GM12878 (cell line): ENCODE data around the gene SYT12. TPM values are rescaled to one million over a fixed set of nuclear protein-coding genes. Genes with fewer than 3 reads are reported as not detected.
"Not testable (repeated sequence)": the region's sequence is repeated elsewhere in the genome, so short reads cannot be mapped to it uniquely, and the experiment has no call there.

ENCODE experiments used
- ATAC-seq: fragments of 200-7000 bp; cut with Tn5 transposase; 3 replicates; pipeline ENCODE4 v1.9.1; 2020; ENCODE audit warnings: mild to moderate bottlenecking, moderate library complexity
- BruUV-seq: library from RNA; stranded (reverse); fragments of 400-500 nt; replicated peaks from 2 replicates; lab custom pipeline; 2021; lab: Mats Ljungman, UMichigan
- CTCF ChIA-PET: fragments of 300-600 bp; sonication (Branson Sonifier 250); formaldehyde crosslinking; extraction: SDS; loops from one replicate; lab custom pipeline; 2021; ENCODE audit warnings: inconsistent platforms; lab: Yijun Ruan, JAX
- POLR2A ChIA-PET: fragments of 350-600 bp; formaldehyde crosslinking; extraction: SDS; loops from one replicate; lab custom pipeline; 2021; ENCODE audit warnings: inconsistent platforms; lab: Charles Lee
- RAD21 ChIA-PET: fragments of 300-600 bp; sonication (Branson Sonifier 250); formaldehyde crosslinking; loops from one replicate; lab custom pipeline; 2023; ENCODE audit warnings: antibody characterized with exemption; ENCODE audit not compliant: unreplicated experiment; lab: Charles Lee
- SMC1A ChIA-PET: fragments of 300-600 bp; sonication (Branson Sonifier 250); formaldehyde crosslinking; loops from one replicate; lab custom pipeline; 2023; ENCODE audit not compliant: unreplicated experiment, uncharacterized antibody; lab: Charles Lee
- DNase-seq: peaks from one replicate; pipeline ENCODE4 v3.0.0-alpha.2; 2011; ENCODE audit warnings: low read depth, low spot score
- FAIRE-seq: peaks from 3 replicates; lab custom pipeline; 2011; peaks lifted over from hg19 to GRCh38; lab: Jason Lieb, UNC
- H2AFZ ChIP-seq: 2 replicates; pipeline ENCODE4 v1.6.0; 2011; ENCODE audit warnings: low read depth, low read length, control low read depth; ENCODE audit not compliant: control insufficient read depth
- H3K27ac ChIP-seq: 2 replicates; pipeline ENCODE4 v1.5.1; 2011; ENCODE audit warnings: control low read depth; ENCODE audit not compliant: control insufficient read depth, insufficient read depth
- H3K27me3 ChIP-seq, 2 experiments: replicated peaks in 1 of 2; 2 replicates each; pipeline versions ENCODE4 v1.6.0 to v1.6.1; 2011; ENCODE audit warnings: low read length in 1 of 2; ENCODE audit not compliant: control insufficient read depth in 2 of 2, insufficient read depth in 2 of 2
- H3K36me3 ChIP-seq, 2 experiments: 2 replicates each; pipeline ENCODE4 v1.5.1; 2011; ENCODE audit warnings: low read length in 1 of 2; ENCODE audit not compliant: control insufficient read depth in 2 of 2, insufficient read depth in 2 of 2
- H3K4me1 ChIP-seq: 2 replicates; pipeline ENCODE4 v1.6.1; 2011; ENCODE audit warnings: mild to moderate bottlenecking, low read length, moderate library complexity, mixed read lengths; ENCODE audit not compliant: control insufficient read depth, insufficient read depth
- H3K4me2 ChIP-seq: 2 replicates; pipeline ENCODE4 v1.6.0; 2011; ENCODE audit warnings: control low read depth; ENCODE audit not compliant: control insufficient read depth, insufficient read depth
- H3K4me3 ChIP-seq: fragments of 200-600 bp; sonication (generic); 2 replicates; pipeline ENCODE4 v1.5.1; 2016
- H3K79me2 ChIP-seq: 2 replicates; pipeline ENCODE4 v1.6.0; 2011; ENCODE audit warnings: low read length; ENCODE audit not compliant: control insufficient read depth, insufficient read depth
- H3K9ac ChIP-seq: 2 replicates; pipeline ENCODE4 v1.8.0; 2011; ENCODE audit warnings: low read length, control low read depth, mixed read lengths; ENCODE audit not compliant: control insufficient read depth, insufficient read depth
- H3K9me3 ChIP-seq: replicated peaks from 3 replicates; pipeline ENCODE4 v1.5.1; 2011; ENCODE audit warnings: mild to moderate bottlenecking, low read length; ENCODE audit not compliant: control insufficient read depth, insufficient read depth
- H4K20me1 ChIP-seq: 2 replicates; pipeline ENCODE4 v1.6.0; 2011; ENCODE audit not compliant: control insufficient read depth, insufficient read depth
- ASH2L ChIP-seq: fragments of 300-600, 200-600 bp; sonication (generic); IDR thresholded peaks from 2 replicates; pipeline ENCODE4 v1.6.1; 2017; ENCODE audit warnings: low read depth, mild to moderate bottlenecking, borderline replicate concordance
- IRF4 ChIP-seq: IDR thresholded peaks from 2 replicates; pipeline ENCODE4 v1.6.1; 2011; ENCODE audit warnings: low read depth, low read length
- IRF5 ChIP-seq: fragments of 450-650 bp; IDR thresholded peaks from 2 replicates; pipeline ENCODE4 v1.6.1; 2017; ENCODE audit warnings: borderline replicate concordance
- NFYA ChIP-seq: IDR thresholded peaks from 2 replicates; pipeline ENCODE4 v1.6.1; 2011; ENCODE audit warnings: low read depth, mild to moderate bottlenecking, low read length, improper control_type of control experiment, borderline replicate concordance
- SUZ12 ChIP-seq: fragments of 200-600 bp; sonication (generic); IDR thresholded peaks from one replicate; pipeline ENCODE4 v1.6.1; 2018; ENCODE audit warnings: antibody characterized with exemption, mild to moderate bottlenecking; ENCODE audit not compliant: unreplicated experiment
- WGBS: methylation state at CpG from one replicate; pipeline ENCODE4 v1.1.6; 2016; ENCODE audit warnings: low lambda C conversion rate; ENCODE audit not compliant: insufficient replicate concordance, insufficient coverage; ENCODE audit errors: missing lambda C conversion rate; 5-methylcytosine and 5-hydroxymethylcytosine counted together
- in situ Hi-C: fragments of 300-500 bp; cut with MboI; formaldehyde crosslinking; loops from 9 replicates; pipeline ENCODE4 v1.14.3; 2018; ENCODE audit warnings: mixed read lengths
- intact Hi-C: fragments of 100-400 bp; cut with micrococcal nuclease; formaldehyde crosslinking; loops from one replicate; pipeline ENCODE4 v1.14.2; 2022; ENCODE audit not compliant: unreplicated experiment
- polyA plus RNA-seq, 11 experiments: library from polyadenylated mRNA; depleted of rRNA in 4 of 11; unstranded in 6 of 11; stranded (reverse) in 5 of 11; fragments of >200 nt; fragmentation: Nextera tagmentation in 4 of 11; fragmentation: Illumina TruSeq in 1 of 11; extraction: Ambion mirVana in 4 of 11; extraction: Trizol in 1 of 11; gene quantifications; 1 replicate in 1 of 11; 2 replicates in 10 of 11; pipeline versions ENCODE4 v1.2.1 to v1.2.3, GENCODE V29; 2011 to 2016; ENCODE audit warnings: inconsistent platforms in 2 of 11, missing spikeins in 2 of 11, low read depth in 1 of 11
- total RNA-seq, 4 experiments: library from RNA; depleted of rRNA in 3 of 4; stranded (reverse); fragments of >200 nt in 3 of 4; fragmentation: Illumina TruSeq in 1 of 4; extraction: Trizol in 1 of 4; gene quantifications; 2 replicates each; pipeline versions ENCODE4 v1.2.1 to v1.2.3, GENCODE V29; 2013 to 2021

SYT12 gene
- total and polyA plus RNA-seq, 10 of the 15 experiments (the other 5 are each of a cell fraction or from before 2014, with no cell fraction given) = 0.02 to 2.3 (median 0.84) TPM; not detected in 1

DNA sequence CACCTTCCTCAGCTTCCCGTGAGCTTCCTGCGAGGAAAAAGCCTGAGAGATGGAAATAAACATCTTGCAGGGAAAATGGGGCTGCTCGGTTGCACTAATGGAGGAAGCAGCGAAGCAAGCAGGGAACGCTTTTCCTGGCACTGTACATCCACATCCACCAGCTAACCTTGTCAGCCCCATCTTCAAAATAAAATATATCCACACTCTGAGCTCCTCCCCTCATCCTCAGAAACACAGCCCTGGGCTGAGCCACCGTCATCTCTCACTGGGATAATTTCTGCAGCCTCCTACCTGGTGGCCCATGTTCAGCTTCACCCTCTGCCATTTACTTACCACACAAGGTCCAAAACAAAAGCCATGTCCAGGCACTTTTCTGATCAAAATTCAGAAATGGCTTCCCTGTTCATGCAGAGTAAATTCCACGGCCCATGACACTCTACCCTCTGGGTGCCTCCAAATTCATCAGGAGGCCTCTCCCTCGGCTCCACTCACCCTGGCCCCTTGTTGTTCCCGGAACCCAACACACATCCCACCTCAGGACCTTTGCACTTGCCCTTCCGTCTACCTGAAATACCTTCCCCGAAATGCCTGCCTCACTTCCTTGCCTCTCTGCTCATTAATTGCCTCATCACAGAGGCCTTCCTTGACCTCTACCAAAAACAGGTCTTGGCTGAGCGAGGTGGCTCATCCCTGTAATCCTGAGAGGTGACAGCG, 34.9 kb upstream of the SYT12 start (continued):
- TF ChIP-seq IRF4 (no peak), ASH2L (no peak), NFYA (no peak), SUZ12 (no peak), IRF5 (no peak)

- FAIRE-seq, H3K27ac ChIP-seq, H4K20me1 ChIP-seq, H2AFZ ChIP-seq, H3K27me3 ChIP-seq, SMC1A ChIA-PET, CTCF ChIA-PET, H3K9ac ChIP-seq, intact Hi-C loops, RAD21 ChIA-PET, H3K36me3 ChIP-seq, in situ Hi-C loops, H3K4me3 ChIP-seq, H3K4me2 ChIP-seq, H3K79me2 ChIP-seq, ATAC-seq, POLR2A ChIA-PET, H3K4me1 ChIP-seq, BruUV-seq, DNase-seq, H3K9me3 ChIP-seq: not testable (repeated sequence)
- 67% methylated on average over 28 of the region's 28 CpGs for WGBS
These were observed 34.2 kb upstream of the SYT12 start for GRCh38 chr11:66988741-66989140.
